Activated naive CD4-positive, alpha-beta T cell treated with anti-CD3 and anti-CD28 coated beads, Interleukin-2, amount 50 U/mL, for 24 hours (primary cell): ENCODE data around the gene DTNB.
A peak's percentile ranks its signal among the peaks of the same experiment; 100 is the strongest.

Experiments
- H3K27ac Mint-ChIP-seq: one replicate; pipeline ENCODE4 v1.8.0; 2021; ENCODE audit warnings: mild to moderate bottlenecking, mixed read lengths
- H3K27me3 Mint-ChIP-seq: one replicate; pipeline ENCODE4 v1.8.0; 2021; ENCODE audit warnings: mixed read lengths
- H3K36me3 Mint-ChIP-seq: one replicate; pipeline ENCODE4 v1.8.0; 2021; ENCODE audit warnings: mixed read lengths
- H3K4me1 Mint-ChIP-seq: one replicate; pipeline ENCODE4 v1.8.0; 2021; ENCODE audit warnings: mixed read lengths
- H3K4me3 Mint-ChIP-seq: one replicate; pipeline ENCODE4 v1.8.0; 2021; ENCODE audit warnings: mild to moderate bottlenecking, mixed read lengths
- H3K9me3 Mint-ChIP-seq: one replicate; pipeline ENCODE4 v1.8.0; 2021; ENCODE audit warnings: mixed read lengths

Gene DTNB

GRCh38 chr2:25339791-25340180 is 333.6 kb downstream of the DTNB start:
- H3K4me3 Mint-ChIP-seq, result peak overlapping the region; percentile 81
- peaks cover 48% of the 10 kb centered on the region for H3K4me1 Mint-ChIP-seq
- H3K9me3 Mint-ChIP-seq, result no peaks in the 10 kb centered on the region
- no peaks in the 10 kb centered on the region for H3K27me3 Mint-ChIP-seq
- no peaks in the 10 kb centered on the region for H3K36me3 Mint-ChIP-seq
- H3K27ac Mint-ChIP-seq, result peak overlapping the region; percentile 70

GRCh38 chr2:25339211-25339674 is 334.1 kb downstream of the DTNB start:
- Mint-ChIP-seq H3K4me3 (peak overlapping the region; percentile 81), H3K9me3 (no peaks in the 10 kb centered on the region), H3K36me3 (no peaks in the 10 kb centered on the region), H3K27me3 (no peaks in the 10 kb centered on the region), H3K4me1 (peaks cover 54% of the 10 kb centered on the region), H3K27ac (peak overlapping the region; percentile 1)

- peak overlapping the region; percentile 51 for H3K27ac Mint-ChIP-seq
- H3K4me3 Mint-ChIP-seq, result peak overlapping the region; percentile 81
- H3K4me1 Mint-ChIP-seq, result peaks cover 62% of the 10 kb centered on the region
- no peaks in the 10 kb centered on the region for H3K27me3 Mint-ChIP-seq
- H3K36me3 Mint-ChIP-seq, result no peaks in the 10 kb centered on the region
- H3K9me3 Mint-ChIP-seq, result no peaks in the 10 kb centered on the region
Measured at GRCh38 chr2:25338401-25338800, 335.0 kb downstream of the DTNB start.

- Mint-ChIP-seq H3K27ac (peak overlapping the region; percentile 51), H3K4me1 (peaks cover 67% of the 10 kb centered on the region), H3K36me3 (no peaks in the 10 kb centered on the region), H3K27me3 (no peaks in the 10 kb centered on the region), H3K9me3 (no peaks in the 10 kb centered on the region), H3K4me3 (peak overlapping the region; percentile 16)
Measured at GRCh38 chr2:25337891-25338290, 335.5 kb downstream of the DTNB start.

- Mint-ChIP-seq H3K9me3 (no peaks in the 10 kb centered on the region), H3K4me3 (peak overlapping the region; percentile 16), H3K27me3 (no peaks in the 10 kb centered on the region), H3K36me3 (no peaks in the 10 kb centered on the region), H3K27ac (peak overlapping the region; percentile 1), H3K4me1 (peaks cover 74% of the 10 kb centered on the region)
Measured at GRCh38 chr2:25337276-25337675, 336.1 kb downstream of the DTNB start.

- no peaks in the 10 kb centered on the region for H3K36me3 Mint-ChIP-seq
- H3K4me1 Mint-ChIP-seq, result peaks cover 82% of the 10 kb centered on the region
- no peaks in the 10 kb centered on the region for H3K27me3 Mint-ChIP-seq
- peak overlapping the region; percentile 80 for H3K27ac Mint-ChIP-seq
- no peaks in the 10 kb centered on the region for H3K9me3 Mint-ChIP-seq
- H3K4me3 Mint-ChIP-seq, result no peak overlapping the region
Measured at GRCh38 chr2:25336383-25336841, 337.0 kb downstream of the DTNB start.

GRCh38 chr2:25335971-25336370 is 337.4 kb downstream of the DTNB start:
- H3K36me3 Mint-ChIP-seq, result no peaks in the 10 kb centered on the region
- no peak overlapping the region for H3K27ac Mint-ChIP-seq
- no peak overlapping the region for H3K4me3 Mint-ChIP-seq
- no peaks in the 10 kb centered on the region for H3K9me3 Mint-ChIP-seq
- H3K27me3 Mint-ChIP-seq, result no peaks in the 10 kb centered on the region
- H3K4me1 Mint-ChIP-seq, result peaks cover 87% of the 10 kb centered on the region

- Mint-ChIP-seq H3K27me3 (no peaks in the 10 kb centered on the region), H3K4me1 (peaks cover 93% of the 10 kb centered on the region), H3K36me3 (peaks cover 2% of the 10 kb centered on the region), H3K4me3 (peak overlapping the region; percentile 54), H3K9me3 (no peaks in the 10 kb centered on the region), H3K27ac (peak overlapping the region; percentile 56)
Measured at GRCh38 chr2:25335204-25335603, 338.2 kb downstream of the DTNB start.

GRCh38 chr2:25334482-25334881 is 338.9 kb downstream of the DTNB start:
- H3K27ac Mint-ChIP-seq, result peak overlapping the region; percentile 56
- peak overlapping the region; percentile 54 for H3K4me3 Mint-ChIP-seq
- H3K4me1 Mint-ChIP-seq, result peaks cover 96% of the 10 kb centered on the region
- H3K36me3 Mint-ChIP-seq, result peaks cover 2% of the 10 kb centered on the region
- H3K27me3 Mint-ChIP-seq, result no peaks in the 10 kb centered on the region
- no peaks in the 10 kb centered on the region for H3K9me3 Mint-ChIP-seq

GRCh38 chr2:25333981-25334380 is 339.4 kb downstream of the DTNB start:
- Mint-ChIP-seq H3K27me3 (no peaks in the 10 kb centered on the region), H3K27ac (peak overlapping the region; percentile 56), H3K4me1 (peaks cover 92% of the 10 kb centered on the region), H3K9me3 (no peaks in the 10 kb centered on the region), H3K36me3 (peaks cover 2% of the 10 kb centered on the region), H3K4me3 (peak overlapping the region; percentile 15)

- no peaks in the 10 kb centered on the region for H3K9me3 Mint-ChIP-seq
- peak overlapping the region; percentile 59 for H3K27ac Mint-ChIP-seq
- peaks cover 81% of the 10 kb centered on the region for H3K4me1 Mint-ChIP-seq
Measured at GRCh38 chr2:25332571-25332970, 340.8 kb downstream of the DTNB start.

GRCh38 chr2:25331686-25332365 is 341.6 kb downstream of the DTNB start:
- H3K4me3 Mint-ChIP-seq, result peak overlapping the region; percentile 67
- H3K4me1 Mint-ChIP-seq, result peaks cover 76% of the 10 kb centered on the region
- H3K9me3 Mint-ChIP-seq, result no peaks in the 10 kb centered on the region
- H3K27me3 Mint-ChIP-seq, result no peaks in the 10 kb centered on the region
- H3K36me3 Mint-ChIP-seq, result peaks cover 11% of the 10 kb centered on the region
- H3K27ac Mint-ChIP-seq, result peak overlapping the region; percentile 85

More at GRCh38 chr2:25332571-25332970, 340.8 kb downstream of the DTNB start:
- Mint-ChIP-seq H3K36me3 (peaks cover 6% of the 10 kb centered on the region), H3K4me3 (no peak overlapping the region), H3K27me3 (no peaks in the 10 kb centered on the region)

GRCh38 chr2:25330937-25331336 is 342.4 kb downstream of the DTNB start:
- peak overlapping the region; percentile 2 for H3K4me3 Mint-ChIP-seq
- H3K27ac Mint-ChIP-seq, result peak overlapping the region; percentile 43
- peaks cover 15% of the 10 kb centered on the region for H3K36me3 Mint-ChIP-seq
- peaks cover 72% of the 10 kb centered on the region for H3K4me1 Mint-ChIP-seq
- H3K9me3 Mint-ChIP-seq, result peaks cover 4% of the 10 kb centered on the region
- H3K27me3 Mint-ChIP-seq, result no peaks in the 10 kb centered on the region

- H3K27ac Mint-ChIP-seq, result no peak overlapping the region
- H3K27me3 Mint-ChIP-seq, result no peaks in the 10 kb centered on the region
- peaks cover 20% of the 10 kb centered on the region for H3K36me3 Mint-ChIP-seq
- no peak overlapping the region for H3K4me3 Mint-ChIP-seq
- peaks cover 73% of the 10 kb centered on the region for H3K4me1 Mint-ChIP-seq
- H3K9me3 Mint-ChIP-seq, result peaks cover 6% of the 10 kb centered on the region
Measured at GRCh38 chr2:25330273-25330672, 343.1 kb downstream of the DTNB start.

GRCh38 chr2:25328152-25329085 is 345.0 kb downstream of the DTNB start:
- peaks cover 6% of the 10 kb centered on the region for H3K9me3 Mint-ChIP-seq
- no peak overlapping the region for H3K27ac Mint-ChIP-seq
- peaks cover 20% of the 10 kb centered on the region for H3K36me3 Mint-ChIP-seq
- peaks cover 73% of the 10 kb centered on the region for H3K4me1 Mint-ChIP-seq
- H3K4me3 Mint-ChIP-seq, result no peak overlapping the region
- no peaks in the 10 kb centered on the region for H3K27me3 Mint-ChIP-seq
